GM12873 (cell line): Measurements from ENCODE around the gene GALNT10.

Source experiments
- TF ChIP-seq, protein P1 (sequence below): IDR thresholded peaks from 2 replicates; pipeline ENCODE4 v1.5.1; 2012; ENCODE audit warnings: low read depth, mild to moderate bottlenecking, moderate library complexity, low read length, control low read depth; ENCODE audit not compliant: insufficient read depth; ENCODE audit errors: missing control alignments

Gene GALNT10

DNA sequence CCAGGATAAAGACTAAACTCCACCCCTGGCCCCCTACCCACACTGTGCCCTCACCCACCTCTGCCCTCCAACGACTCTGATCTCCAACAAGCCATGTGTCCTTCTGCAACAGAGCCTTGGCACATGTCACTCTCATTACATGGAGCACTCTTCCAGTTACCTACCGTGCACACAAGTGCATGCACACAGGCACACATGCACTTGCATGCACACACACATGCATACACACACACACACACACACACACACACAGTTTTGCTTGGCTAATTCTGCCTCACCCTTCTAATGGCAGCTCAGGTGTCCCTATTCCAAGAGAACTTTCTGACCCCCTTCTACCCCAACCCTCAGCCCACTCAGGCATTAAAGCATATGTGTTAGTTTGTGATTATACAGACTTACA lies 19.6 kb downstream of the GALNT10 start:
- TF ChIP-seq, protein P1, sequence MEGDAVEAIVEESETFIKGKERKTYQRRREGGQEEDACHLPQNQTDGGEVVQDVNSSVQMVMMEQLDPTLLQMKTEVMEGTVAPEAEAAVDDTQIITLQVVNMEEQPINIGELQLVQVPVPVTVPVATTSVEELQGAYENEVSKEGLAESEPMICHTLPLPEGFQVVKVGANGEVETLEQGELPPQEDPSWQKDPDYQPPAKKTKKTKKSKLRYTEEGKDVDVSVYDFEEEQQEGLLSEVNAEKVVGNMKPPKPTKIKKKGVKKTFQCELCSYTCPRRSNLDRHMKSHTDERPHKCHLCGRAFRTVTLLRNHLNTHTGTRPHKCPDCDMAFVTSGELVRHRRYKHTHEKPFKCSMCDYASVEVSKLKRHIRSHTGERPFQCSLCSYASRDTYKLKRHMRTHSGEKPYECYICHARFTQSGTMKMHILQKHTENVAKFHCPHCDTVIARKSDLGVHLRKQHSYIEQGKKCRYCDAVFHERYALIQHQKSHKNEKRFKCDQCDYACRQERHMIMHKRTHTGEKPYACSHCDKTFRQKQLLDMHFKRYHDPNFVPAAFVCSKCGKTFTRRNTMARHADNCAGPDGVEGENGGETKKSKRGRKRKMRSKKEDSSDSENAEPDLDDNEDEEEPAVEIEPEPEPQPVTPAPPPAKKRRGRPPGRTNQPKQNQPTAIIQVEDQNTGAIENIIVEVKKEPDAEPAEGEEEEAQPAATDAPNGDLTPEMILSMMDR: no peak

DNA sequence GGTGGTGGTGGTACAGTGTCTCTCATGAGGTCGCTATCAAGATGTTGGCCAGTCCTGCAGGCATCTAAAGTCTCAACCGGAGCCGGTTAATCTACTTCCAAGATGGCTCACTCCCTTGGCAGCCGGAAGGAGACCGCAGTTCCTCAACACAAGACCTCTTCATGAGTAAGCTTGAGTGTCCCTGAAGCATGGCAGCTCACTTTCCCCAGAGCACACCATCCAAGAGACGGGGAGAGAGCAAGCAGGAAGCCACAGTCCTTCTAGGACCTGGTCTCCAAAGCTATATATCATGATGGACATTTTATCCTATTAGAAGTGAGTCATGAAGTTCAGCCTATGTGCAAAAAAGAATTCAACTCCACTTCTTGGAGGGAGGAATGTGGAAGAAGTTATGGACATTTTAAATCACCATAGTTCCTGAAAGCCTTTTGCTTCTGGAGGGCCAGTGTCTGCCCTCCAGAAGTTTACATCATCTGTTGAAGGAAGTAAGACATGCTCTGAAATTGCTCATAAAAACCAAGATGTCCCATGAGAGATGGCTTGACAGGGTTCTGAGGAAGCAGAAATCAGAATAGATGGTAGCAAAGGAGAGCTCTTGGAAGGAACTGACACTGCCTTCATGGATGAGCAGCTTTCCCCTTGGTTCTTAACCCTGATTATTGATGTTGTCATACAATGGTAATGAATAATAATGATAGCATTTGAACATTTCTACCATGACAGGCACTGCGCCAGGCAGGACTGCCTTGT lies 21.3 kb downstream of the GALNT10 start:
- TF ChIP-seq, protein P1: no peak

DNA sequence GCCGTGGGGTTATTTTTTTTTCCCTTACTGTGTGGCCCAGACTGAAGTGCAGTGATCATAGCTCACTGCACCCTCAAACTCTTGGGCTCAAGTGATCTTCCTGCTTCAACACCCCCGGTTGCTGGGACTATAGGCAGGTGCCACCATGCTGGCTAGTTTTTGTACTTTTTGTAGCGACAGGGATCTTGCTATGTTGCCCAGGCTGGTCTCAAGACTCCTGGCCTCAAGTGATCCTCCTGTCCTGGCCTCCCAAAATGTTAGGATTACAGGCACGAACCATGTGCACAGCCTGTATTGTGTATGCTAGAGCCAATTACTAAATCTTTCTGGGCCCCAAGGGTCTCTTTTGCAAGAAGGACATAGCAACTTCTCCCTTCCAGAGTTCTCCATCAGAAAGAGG lies 23.1 kb downstream of the GALNT10 start:
- TF ChIP-seq, protein P1: no peak

DNA sequence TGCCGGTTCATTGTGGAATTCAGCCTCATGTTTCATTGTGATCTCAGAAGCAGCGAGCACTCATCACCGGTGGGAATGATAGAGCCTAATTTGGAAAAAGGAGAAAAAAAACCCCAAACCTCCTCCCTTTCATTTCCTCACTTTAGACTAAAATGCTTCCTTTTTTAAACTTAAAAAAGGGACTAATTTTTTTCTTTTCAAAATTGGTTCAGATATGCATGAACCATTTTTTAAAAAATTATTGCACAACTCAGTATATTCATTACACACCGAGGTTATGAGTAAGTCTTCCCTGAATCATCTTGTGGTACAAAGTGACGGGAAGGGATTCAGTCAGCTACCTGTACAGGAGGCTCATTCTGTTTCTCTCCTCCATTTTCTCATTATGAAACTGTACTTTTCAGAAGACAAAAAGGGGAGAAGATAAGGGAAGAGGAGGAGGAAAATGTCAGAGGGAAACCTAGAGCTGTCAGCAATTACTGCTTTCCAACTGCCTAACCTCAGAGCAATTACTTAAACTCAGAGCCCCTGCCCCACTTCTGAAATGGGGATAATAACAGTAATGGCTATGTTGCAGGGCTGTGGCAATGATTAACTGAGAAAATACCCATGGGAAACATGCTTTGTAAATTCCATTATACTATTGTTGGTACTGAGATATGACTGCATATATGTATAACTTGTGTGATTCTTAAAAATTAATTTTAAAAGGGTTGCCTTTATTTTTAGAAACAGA lies 24.0 kb downstream of the GALNT10 start:
- TF ChIP-seq, protein P1: no peak

DNA sequence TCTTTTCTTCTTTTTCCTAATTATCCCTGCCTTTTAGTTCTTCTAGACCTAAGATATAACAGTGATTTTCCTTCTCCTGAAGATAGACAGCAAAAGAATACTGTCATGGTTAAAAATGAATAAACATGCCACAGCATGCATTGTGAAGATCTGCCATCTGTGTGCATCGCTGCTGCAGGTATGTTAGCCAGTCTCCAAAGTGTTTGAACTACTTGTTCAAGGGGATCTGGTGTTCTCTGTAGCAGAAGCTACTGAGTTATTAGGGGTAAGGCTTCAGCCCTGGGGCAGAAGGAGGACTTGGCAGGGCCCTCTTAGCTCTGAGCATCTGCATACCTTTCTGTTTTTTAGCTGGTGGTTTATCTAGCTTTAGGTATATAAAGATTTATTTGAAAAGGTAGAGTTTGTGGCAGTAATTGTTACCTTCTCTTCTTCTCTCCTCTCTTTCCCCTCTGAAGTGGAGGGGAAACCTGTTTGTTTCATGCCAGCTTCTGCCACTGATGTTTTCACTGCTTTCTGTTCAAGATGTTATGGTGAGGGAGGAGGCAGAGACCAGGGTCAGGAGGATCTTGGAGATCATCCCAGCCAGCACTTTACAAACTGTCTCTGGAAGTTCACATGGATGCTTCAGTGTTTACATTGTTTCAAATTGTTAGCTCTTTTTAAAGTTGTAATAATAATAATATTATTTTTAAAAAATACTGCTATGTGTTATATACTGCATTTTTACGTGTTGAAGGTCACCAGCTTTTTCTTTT lies 25.2 kb downstream of the GALNT10 start:
- TF ChIP-seq, protein P1: no peak

DNA sequence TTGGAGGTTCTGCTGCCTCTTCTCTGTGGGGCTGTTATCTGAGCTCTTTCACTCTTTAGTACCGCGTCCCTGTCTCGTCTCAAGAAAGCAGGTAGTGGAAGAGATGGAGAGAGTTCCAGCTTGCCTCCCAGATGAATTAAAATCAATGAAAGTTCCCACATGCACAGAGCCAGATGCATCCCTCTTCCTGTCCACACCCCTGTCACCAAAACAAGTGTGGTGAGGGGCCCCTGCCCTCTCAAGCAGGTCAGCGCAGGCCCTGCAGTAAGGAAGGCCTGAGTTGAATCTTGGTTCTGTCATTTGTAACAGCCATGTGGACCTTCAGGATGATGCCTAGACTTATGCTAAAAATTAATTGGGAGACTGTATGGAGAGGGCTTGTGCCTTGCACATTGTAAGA lies 26.9 kb downstream of the GALNT10 start:
- TF ChIP-seq, protein P1: no peak

DNA sequence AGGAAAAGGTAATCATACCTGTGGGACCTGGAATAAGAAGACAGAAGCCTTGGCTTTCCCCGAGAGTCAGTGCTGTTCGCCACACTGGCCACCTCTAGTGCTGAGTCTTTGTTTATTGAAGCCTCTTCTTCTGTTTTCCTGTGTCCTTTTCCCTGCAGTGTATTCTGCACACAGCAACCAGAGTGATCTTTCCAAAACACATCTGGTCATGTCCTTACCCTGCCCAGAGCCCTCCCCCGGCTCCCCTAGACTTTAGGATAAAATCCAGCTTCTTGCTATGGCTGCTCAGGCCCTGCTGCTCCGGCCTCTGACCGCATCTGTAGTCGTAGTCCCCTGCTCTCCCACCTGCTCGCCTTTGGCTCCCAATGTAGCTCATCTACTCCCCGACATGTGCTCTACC lies 28.3 kb downstream of the GALNT10 start:
- TF ChIP-seq, protein P1: no peak
